WTC11 (cell line): Measurements from ENCODE around the gene UBE2M. TPM values are rescaled to one million over a fixed set of nuclear protein-coding genes. Genes with fewer than 3 reads are reported as not detected.

Source experiments
- ATAC-seq: fragments of 200-7000 bp; cut with Tn5 transposase; 2 replicates; pipeline ENCODE4 v1.10.0; 2021; ENCODE audit warnings: mild to moderate bottlenecking, moderate library complexity
- CTCF ChIA-PET: fragments of 300-600 bp; sonication (Branson Sonifier 250); formaldehyde crosslinking; loops from one replicate; lab custom pipeline; 2021; ENCODE audit warnings: antibody characterized with exemption; lab: Charles Lee
- POLR2A ChIA-PET: fragments of 350-600 bp; sonication (Branson Sonifier 250); formaldehyde crosslinking; loops from one replicate; lab custom pipeline; 2021; ENCODE audit warnings: antibody characterized with exemption; lab: Charles Lee
- DNase-seq: peaks from one replicate; pipeline ENCODE4 v3.0.0; 2021; ENCODE audit warnings: low spot score
- H3K27ac Mint-ChIP-seq: 2 replicates; pipeline ENCODE4 v1.8.0; 2021; ENCODE audit warnings: mixed read lengths
- H3K27me3 Mint-ChIP-seq: 2 replicates; pipeline ENCODE4 v1.8.0; 2021; ENCODE audit warnings: low read depth, mild to moderate bottlenecking, moderate library complexity, mixed read lengths
- H3K36me3 Mint-ChIP-seq: 2 replicates; pipeline ENCODE4 v1.8.0; 2021; ENCODE audit warnings: mixed read lengths
- H3K4me1 Mint-ChIP-seq: 2 replicates; pipeline ENCODE4 v1.8.0; 2022; ENCODE audit warnings: mixed read lengths
- H3K4me3 Mint-ChIP-seq: 2 replicates; pipeline ENCODE4 v1.8.0; 2021; ENCODE audit warnings: mild to moderate bottlenecking, moderate library complexity, mixed read lengths
- H3K9me3 Mint-ChIP-seq: 2 replicates; pipeline ENCODE4 v1.8.0; 2021; ENCODE audit warnings: mixed read lengths
- CBFB ChIP-seq: sonication (generic); formaldehyde crosslinking; IDR thresholded peaks from 2 replicates; pipeline ENCODE4 v1.8.1; 2022; ENCODE audit warnings: mild to moderate bottlenecking, low read depth, missing genetic modification reagents
- CREM ChIP-seq: sonication (generic); formaldehyde crosslinking; IDR thresholded peaks from 2 replicates; pipeline ENCODE4 v1.8.1; 2022; ENCODE audit warnings: mild to moderate bottlenecking, missing genetic modification reagents, moderate library complexity
- EMX1 ChIP-seq: fragments of 250-450 bp; sonication (Bioruptor Pico); IDR thresholded peaks from 2 replicates; pipeline ENCODE4 v1.8.0; 2021; ENCODE audit warnings: mild to moderate bottlenecking
- FOXJ3 ChIP-seq: sonication (generic); formaldehyde crosslinking; IDR thresholded peaks from 2 replicates; pipeline ENCODE4 v1.9.0; 2021; ENCODE audit warnings: missing genetic modification reagents, mild to moderate bottlenecking, borderline replicate concordance
- FOXP1 ChIP-seq: sonication (generic); formaldehyde crosslinking; IDR thresholded peaks from 2 replicates; pipeline ENCODE4 v1.8.0; 2022; ENCODE audit warnings: missing genetic modification reagents, mild to moderate bottlenecking, moderate library complexity, borderline replicate concordance
- GABPB1 ChIP-seq: sonication (generic); formaldehyde crosslinking; IDR thresholded peaks from 2 replicates; pipeline ENCODE4 v1.8.1; 2023; ENCODE audit warnings: mild to moderate bottlenecking, missing genetic modification reagents
- GTF2I ChIP-seq: fragments of 250-450 bp; sonication (Bioruptor Pico); conservative IDR thresholded peaks from 2 replicates; pipeline ENCODE4 v1.4.0; 2021; ENCODE audit warnings: mild to moderate bottlenecking
- HMGA2 ChIP-seq: fragments of 250-450 bp; sonication (Bioruptor Pico); IDR thresholded peaks from 2 replicates; pipeline ENCODE4 v1.4.0; 2021; ENCODE audit warnings: mild to moderate bottlenecking, moderate library complexity
- NFE2L1 ChIP-seq: sonication (generic); formaldehyde crosslinking; IDR thresholded peaks from 2 replicates; pipeline ENCODE4 v1.8.1; 2023; ENCODE audit warnings: missing genetic modification reagents
- NFYB ChIP-seq: sonication (generic); formaldehyde crosslinking; conservative IDR thresholded peaks from 2 replicates; pipeline ENCODE4 v1.8.0; 2022; ENCODE audit warnings: low read depth, missing genetic modification reagents
- SMAD3 ChIP-seq: sonication (generic); formaldehyde crosslinking; IDR thresholded peaks from 2 replicates; pipeline ENCODE4 v1.8.0; 2022; ENCODE audit warnings: missing genetic modification reagents, mild to moderate bottlenecking, borderline replicate concordance
- SOX15 ChIP-seq: fragments of 250-450 bp; sonication (Bioruptor Pico); IDR thresholded peaks from 2 replicates; pipeline ENCODE4 v1.9.0; 2021; ENCODE audit warnings: mild to moderate bottlenecking
- ZNF263 ChIP-seq: sonication (generic); formaldehyde crosslinking; IDR thresholded peaks from 2 replicates; pipeline ENCODE4 v1.8.1; 2022; ENCODE audit warnings: low read depth, mild to moderate bottlenecking, moderate library complexity, missing genetic modification reagents
- ZNF416 ChIP-seq: fragments of 250-450 bp; sonication (Bioruptor Pico); IDR thresholded peaks from 2 replicates; pipeline ENCODE4 v1.9.0; 2021; ENCODE audit warnings: mild to moderate bottlenecking, inconsistent platforms
- total RNA-seq: library from RNA; stranded (reverse); gene quantifications from 3 replicates; pipeline ENCODE4 v1.2.3, GENCODE V29; 2021
- TF ChIP-seq, protein P1 (sequence below): fragments of 250-450 bp; sonication (Bioruptor Pico); IDR thresholded peaks from 2 replicates; pipeline ENCODE4 v1.9.0; 2021; ENCODE audit warnings: mild to moderate bottlenecking, borderline replicate concordance
- TF ChIP-seq, protein P2 (sequence below): fragments of 250-450 bp; sonication (Bioruptor Pico); IDR thresholded peaks from 2 replicates; pipeline ENCODE4 v1.9.0; 2021; ENCODE audit warnings: moderate library complexity, mild to moderate bottlenecking, inconsistent platforms, borderline replicate concordance
- TF ChIP-seq, protein P3 (sequence below): sonication (generic); formaldehyde crosslinking; IDR thresholded peaks from 2 replicates; pipeline ENCODE4 v1.8.1; 2023; ENCODE audit warnings: mild to moderate bottlenecking, missing genetic modification reagents
- TF ChIP-seq, protein P4 (sequence below): sonication (generic); formaldehyde crosslinking; IDR thresholded peaks from 2 replicates; pipeline ENCODE4 v1.8.1; 2023; ENCODE audit warnings: mild to moderate bottlenecking, moderate library complexity, missing genetic modification reagents
- TF ChIP-seq, protein P5 (sequence below): sonication (generic); formaldehyde crosslinking; IDR thresholded peaks from 2 replicates; pipeline ENCODE4 v1.8.0; 2022; ENCODE audit warnings: mild to moderate bottlenecking, missing genetic modification reagents

The UBE2M gene
- total RNA-seq, 1 experiment from 2014 or later = 105 TPM

DNA sequence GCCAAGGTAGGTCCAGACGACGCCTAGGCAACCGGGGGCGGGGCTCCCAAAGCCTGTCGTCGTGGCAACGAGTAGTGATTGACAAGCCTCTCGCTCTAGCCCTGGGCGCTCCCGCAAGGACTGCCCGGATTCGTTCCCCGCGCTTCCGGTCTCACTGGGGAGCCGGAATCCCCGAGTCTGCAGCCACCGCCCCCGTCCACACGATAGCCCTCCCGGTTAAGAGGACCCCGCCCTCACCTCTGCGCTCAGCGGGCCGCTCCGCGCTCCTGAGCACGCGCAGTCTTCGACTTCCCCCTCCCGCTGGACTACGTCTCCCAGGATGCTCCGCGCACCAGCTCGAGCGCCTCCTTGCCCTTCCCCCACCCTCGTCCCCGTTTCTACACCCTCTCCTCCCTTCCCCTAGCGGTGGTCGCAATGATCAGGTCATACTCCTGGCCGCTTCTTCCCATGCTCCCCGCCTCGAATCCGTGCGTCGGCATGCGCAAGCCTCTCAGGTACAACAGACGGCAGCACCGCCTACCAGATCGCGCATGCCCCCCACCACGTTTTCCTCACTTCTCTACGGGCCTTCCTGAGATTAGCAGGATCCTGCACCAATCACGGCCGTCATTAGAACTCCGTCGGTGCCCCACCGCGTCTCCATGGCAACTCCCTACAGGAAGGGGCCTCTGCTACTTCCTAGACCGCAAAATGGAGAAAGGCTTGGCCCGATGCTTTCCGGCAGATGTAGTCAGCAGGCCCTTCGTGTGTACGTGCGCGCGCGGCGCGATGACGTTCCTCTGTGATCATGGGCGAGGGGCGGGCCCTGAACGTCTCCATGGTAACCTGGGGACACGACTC lies 14.6 kb upstream of the UBE2M start, which contains the start of gene MZF1 (continued):
- TF ChIP-seq, protein P1, sequence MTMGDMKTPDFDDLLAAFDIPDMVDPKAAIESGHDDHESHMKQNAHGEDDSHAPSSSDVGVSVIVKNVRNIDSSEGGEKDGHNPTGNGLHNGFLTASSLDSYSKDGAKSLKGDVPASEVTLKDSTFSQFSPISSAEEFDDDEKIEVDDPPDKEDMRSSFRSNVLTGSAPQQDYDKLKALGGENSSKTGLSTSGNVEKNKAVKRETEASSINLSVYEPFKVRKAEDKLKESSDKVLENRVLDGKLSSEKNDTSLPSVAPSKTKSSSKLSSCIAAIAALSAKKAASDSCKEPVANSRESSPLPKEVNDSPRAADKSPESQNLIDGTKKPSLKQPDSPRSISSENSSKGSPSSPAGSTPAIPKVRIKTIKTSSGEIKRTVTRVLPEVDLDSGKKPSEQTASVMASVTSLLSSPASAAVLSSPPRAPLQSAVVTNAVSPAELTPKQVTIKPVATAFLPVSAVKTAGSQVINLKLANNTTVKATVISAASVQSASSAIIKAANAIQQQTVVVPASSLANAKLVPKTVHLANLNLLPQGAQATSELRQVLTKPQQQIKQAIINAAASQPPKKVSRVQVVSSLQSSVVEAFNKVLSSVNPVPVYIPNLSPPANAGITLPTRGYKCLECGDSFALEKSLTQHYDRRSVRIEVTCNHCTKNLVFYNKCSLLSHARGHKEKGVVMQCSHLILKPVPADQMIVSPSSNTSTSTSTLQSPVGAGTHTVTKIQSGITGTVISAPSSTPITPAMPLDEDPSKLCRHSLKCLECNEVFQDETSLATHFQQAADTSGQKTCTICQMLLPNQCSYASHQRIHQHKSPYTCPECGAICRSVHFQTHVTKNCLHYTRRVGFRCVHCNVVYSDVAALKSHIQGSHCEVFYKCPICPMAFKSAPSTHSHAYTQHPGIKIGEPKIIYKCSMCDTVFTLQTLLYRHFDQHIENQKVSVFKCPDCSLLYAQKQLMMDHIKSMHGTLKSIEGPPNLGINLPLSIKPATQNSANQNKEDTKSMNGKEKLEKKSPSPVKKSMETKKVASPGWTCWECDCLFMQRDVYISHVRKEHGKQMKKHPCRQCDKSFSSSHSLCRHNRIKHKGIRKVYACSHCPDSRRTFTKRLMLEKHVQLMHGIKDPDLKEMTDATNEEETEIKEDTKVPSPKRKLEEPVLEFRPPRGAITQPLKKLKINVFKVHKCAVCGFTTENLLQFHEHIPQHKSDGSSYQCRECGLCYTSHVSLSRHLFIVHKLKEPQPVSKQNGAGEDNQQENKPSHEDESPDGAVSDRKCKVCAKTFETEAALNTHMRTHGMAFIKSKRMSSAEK (CRISPR knock-in tag) = no peak
- no peak for TF ChIP-seq GTF2I (CRISPR knock-in tag)
- TF ChIP-seq ZNF416 (CRISPR knock-in tag) = peak; percentile 50; the same call in 1 of the 2 replicates
- TF ChIP-seq CREM (CRISPR knock-in tag) = peak; percentile 90; the same call in 1 of the 2 replicates
- no peak for TF ChIP-seq SOX15 (CRISPR knock-in tag)
- TF ChIP-seq FOXP1 (CRISPR knock-in tag) = peak; percentile 27; the same call in 1 of the 2 replicates
- no peak; the same call in 1 of the 2 replicates for TF ChIP-seq SMAD3 (CRISPR knock-in tag)
- TF ChIP-seq, protein P2, sequence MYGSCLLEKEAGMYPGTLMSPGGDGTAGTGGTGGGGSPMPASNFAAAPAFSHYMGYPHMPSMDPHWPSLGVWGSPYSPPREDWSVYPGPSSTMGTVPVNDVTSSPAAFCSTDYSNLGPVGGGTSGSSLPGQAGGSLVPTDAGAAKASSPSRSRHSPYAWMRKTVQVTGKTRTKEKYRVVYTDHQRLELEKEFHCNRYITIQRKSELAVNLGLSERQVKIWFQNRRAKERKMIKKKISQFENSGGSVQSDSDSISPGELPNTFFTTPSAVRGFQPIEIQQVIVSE (CRISPR knock-in tag) = no peak

DNA sequence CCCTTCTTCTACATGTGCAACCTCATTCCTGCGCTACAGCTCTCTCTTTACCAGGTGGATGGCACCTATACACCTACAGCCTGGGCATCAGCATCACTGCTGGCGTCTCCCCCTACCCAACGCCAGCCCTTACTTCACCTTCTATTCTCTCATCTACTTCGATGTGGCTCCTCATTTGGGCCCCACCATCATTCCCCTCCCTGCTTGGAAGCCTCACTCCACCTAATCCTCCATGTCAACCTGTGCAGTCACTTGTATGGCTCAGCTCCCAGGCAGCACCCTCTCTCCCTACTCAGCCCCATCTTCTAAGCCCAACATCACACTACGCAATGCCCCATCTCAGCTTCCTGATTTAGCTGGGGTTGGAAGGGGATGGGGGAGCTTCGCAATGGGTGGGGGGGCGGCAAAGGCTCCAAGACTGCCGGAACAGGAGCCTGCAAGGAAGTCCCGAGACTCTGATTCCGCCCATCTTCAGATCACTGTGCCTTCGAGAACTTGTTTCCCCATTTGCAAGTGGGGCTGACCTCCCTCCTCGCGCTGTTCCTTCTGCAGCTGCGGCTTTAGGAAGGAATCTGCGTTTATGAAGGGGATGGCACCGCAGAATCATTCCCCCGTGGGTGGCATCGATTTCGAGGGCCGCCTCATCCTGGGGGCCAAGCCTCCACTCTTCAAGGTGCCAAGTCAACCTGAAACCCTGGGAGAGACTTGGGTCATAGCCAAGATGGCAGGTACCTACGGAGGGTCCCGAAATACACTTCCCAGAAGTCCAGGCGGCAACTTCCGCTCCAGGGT lies 13.8 kb upstream of the UBE2M start:
- Mint-ChIP-seq H3K27ac (peak overlapping the region; percentile 72), H3K9me3 (no peaks in the 10 kb centered on the region), H3K4me3 (peak overlapping the region; percentile 99), H3K27me3 (no peaks in the 10 kb centered on the region), H3K36me3 (peaks cover 15% of the 10 kb centered on the region; the same call in 1 of the 2 replicates), H3K4me1 (peaks cover 17% of the 10 kb centered on the region)
- TF ChIP-seq NFYB (CRISPR knock-in tag) (no peak; the same call in 1 of the 2 replicates), GABPB1 (CRISPR knock-in tag) (peak; percentile 42; the same call in 1 of the 2 replicates)
- no peak for ATAC-seq
- CTCF ChIA-PET = interaction anchor here (1.9 kb wide), 1 partner anchor 9 kb away, joined by 8 read pairs; no protein-coding TSS in a partner anchor
- POLR2A ChIA-PET = interaction anchor here (0.6 to 1.8 kb wide), 4 partner anchors 9 to 52 kb away, joined by 3 to 6 read pairs (median 4); partner anchors contain the start of gene ZBTB45
- no peak for DNase-seq

DNA sequence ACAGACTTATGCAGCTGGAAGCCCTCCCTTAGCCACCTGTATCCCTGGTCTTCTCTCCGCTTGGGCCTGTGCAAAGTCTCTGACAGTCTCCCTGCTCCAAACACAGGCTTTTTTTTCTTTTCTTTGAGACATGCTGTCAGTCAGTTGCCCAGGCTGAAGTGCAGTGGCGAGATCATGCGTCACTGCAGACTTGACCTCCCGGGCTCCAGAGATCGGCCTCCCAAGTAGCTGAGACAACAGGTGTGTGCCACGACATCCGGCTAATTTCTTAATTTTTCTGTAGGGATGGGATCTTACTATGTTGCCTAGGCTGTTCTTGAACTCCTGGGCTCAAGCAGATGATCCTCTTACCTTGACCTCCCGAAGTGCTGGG lies 13.2 kb upstream of the UBE2M start:
- ChIA-PET CTCF (interaction anchor here (0.6 to 1.9 kb wide), 2 partner anchors 9 to 196 kb away, joined by 3 to 8 read pairs; no protein-coding TSS in a partner anchor), POLR2A (interaction anchor here (0.6 to 1.8 kb wide), 2 partner anchors 8 to 12 kb away, joined by 3 to 5 read pairs; no protein-coding TSS in a partner anchor)
- TF ChIP-seq CBFB (CRISPR knock-in tag) (no peak), NFE2L1 (CRISPR knock-in tag) (no peak), GTF2I (CRISPR knock-in tag) (no peak), EMX1 (CRISPR knock-in tag) (no peak), HMGA2 (CRISPR knock-in tag) (no peak), NFYB (CRISPR knock-in tag) (no peak), FOXJ3 (CRISPR knock-in tag) (no peak), ZNF263 (CRISPR knock-in tag) (no peak)
- TF ChIP-seq, protein P3, sequence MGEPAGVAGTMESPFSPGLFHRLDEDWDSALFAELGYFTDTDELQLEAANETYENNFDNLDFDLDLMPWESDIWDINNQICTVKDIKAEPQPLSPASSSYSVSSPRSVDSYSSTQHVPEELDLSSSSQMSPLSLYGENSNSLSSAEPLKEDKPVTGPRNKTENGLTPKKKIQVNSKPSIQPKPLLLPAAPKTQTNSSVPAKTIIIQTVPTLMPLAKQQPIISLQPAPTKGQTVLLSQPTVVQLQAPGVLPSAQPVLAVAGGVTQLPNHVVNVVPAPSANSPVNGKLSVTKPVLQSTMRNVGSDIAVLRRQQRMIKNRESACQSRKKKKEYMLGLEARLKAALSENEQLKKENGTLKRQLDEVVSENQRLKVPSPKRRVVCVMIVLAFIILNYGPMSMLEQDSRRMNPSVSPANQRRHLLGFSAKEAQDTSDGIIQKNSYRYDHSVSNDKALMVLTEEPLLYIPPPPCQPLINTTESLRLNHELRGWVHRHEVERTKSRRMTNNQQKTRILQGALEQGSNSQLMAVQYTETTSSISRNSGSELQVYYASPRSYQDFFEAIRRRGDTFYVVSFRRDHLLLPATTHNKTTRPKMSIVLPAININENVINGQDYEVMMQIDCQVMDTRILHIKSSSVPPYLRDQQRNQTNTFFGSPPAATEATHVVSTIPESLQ (CRISPR knock-in tag) = no peak
- TF ChIP-seq, protein P4, sequence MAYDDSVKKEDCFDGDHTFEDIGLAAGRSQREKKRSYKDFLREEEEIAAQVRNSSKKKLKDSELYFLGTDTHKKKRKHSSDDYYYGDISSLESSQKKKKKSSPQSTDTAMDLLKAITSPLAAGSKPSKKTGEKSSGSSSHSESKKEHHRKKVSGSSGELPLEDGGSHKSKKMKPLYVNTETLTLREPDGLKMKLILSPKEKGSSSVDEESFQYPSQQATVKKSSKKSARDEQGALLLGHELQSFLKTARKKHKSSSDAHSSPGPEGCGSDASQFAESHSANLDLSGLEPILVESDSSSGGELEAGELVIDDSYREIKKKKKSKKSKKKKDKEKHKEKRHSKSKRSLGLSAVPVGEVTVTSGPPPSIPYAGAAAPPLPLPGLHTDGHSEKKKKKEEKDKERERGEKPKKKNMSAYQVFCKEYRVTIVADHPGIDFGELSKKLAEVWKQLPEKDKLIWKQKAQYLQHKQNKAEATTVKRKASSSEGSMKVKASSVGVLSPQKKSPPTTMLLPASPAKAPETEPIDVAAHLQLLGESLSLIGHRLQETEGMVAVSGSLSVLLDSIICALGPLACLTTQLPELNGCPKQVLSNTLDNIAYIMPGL (CRISPR knock-in tag) = no peak
- TF ChIP-seq, protein P5, sequence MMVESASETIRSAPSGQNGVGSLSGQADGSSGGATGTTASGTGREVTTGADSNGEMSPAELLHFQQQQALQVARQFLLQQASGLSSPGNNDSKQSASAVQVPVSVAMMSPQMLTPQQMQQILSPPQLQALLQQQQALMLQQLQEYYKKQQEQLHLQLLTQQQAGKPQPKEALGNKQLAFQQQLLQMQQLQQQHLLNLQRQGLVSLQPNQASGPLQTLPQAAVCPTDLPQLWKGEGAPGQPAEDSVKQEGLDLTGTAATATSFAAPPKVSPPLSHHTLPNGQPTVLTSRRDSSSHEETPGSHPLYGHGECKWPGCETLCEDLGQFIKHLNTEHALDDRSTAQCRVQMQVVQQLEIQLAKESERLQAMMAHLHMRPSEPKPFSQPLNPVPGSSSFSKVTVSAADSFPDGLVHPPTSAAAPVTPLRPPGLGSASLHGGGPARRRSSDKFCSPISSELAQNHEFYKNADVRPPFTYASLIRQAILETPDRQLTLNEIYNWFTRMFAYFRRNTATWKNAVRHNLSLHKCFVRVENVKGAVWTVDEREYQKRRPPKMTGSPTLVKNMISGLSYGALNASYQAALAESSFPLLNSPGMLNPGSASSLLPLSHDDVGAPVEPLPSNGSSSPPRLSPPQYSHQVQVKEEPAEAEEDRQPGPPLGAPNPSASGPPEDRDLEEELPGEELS (CRISPR knock-in tag) = no peak

More for the DNA sequence above, 13.2 kb upstream of the UBE2M start:
- no peaks in the 10 kb centered on the region for H3K27me3 Mint-ChIP-seq
- no peak overlapping the region for H3K27ac Mint-ChIP-seq
- H3K4me3 Mint-ChIP-seq = peak overlapping the region; percentile 99; the same call in 1 of the 2 replicates
- no peaks in the 10 kb centered on the region for H3K9me3 Mint-ChIP-seq
- ATAC-seq (no peak), DNase-seq (peak; percentile 1)
- H3K36me3 Mint-ChIP-seq = peaks cover 15% of the 10 kb centered on the region; the same call in 1 of the 2 replicates
- H3K4me1 Mint-ChIP-seq = peaks cover 17% of the 10 kb centered on the region
